ENCODE measurements around the gene PEX13.
A peak's percentile ranks its signal among the peaks of the same experiment; 100 is the strongest.
"Not testable (repeated sequence)": the region's sequence is repeated elsewhere in the genome, so short reads cannot be mapped to it uniquely, and the experiment has no call there.

PEX13 gene, protein sequence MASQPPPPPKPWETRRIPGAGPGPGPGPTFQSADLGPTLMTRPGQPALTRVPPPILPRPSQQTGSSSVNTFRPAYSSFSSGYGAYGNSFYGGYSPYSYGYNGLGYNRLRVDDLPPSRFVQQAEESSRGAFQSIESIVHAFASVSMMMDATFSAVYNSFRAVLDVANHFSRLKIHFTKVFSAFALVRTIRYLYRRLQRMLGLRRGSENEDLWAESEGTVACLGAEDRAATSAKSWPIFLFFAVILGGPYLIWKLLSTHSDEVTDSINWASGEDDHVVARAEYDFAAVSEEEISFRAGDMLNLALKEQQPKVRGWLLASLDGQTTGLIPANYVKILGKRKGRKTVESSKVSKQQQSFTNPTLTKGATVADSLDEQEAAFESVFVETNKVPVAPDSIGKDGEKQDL

DNA sequence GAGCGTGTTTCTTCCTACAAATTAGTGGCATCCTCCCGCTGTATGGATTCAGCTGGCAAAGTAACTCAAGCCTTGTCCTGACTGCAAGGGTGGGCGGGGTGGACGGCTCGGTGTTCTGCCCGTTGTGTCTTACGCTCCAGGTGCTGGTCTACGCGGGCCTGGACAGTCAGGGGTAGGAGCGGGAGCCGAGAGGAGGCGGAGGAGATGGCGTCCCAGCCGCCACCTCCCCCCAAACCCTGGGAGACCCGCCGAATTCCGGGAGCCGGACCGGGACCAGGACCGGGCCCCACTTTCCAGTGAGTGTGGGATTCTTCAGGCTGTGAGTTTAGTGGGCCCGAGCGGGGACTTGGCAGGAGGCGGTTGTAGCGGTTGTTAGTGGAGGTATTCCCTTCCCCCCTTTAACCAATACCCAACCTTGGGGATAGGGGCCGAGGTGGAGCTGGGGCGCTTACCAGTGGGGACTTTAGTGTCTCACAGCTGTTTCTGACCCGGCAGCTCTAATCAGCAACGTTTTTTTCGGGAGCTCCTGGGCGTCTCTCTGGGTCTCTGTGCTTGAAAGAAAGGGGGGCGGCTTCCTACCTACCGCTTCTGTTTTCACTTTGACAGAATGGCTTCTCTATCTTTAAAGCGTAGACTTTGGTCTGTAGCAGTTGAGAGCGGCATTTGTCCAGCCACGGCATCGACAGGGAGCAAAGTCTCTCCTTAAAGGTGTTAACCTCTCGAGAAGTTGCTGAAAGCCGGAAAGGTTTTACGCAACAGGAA lies at the start of gene PEX13, which contains the start of gene PUS10:
Gene PEX13 (plus strand): TSS at position 165 of the 762 bp plus-strand sequence. CDS start 40 bp downstream, at position 205.
Gene PUS10 (minus strand): TSS at position 700 of the 762 bp plus-strand sequence. CDS start 6,365 bp downstream, outside the sequence.
- DNase-seq = peak; percentile 58 to 67

DNA sequence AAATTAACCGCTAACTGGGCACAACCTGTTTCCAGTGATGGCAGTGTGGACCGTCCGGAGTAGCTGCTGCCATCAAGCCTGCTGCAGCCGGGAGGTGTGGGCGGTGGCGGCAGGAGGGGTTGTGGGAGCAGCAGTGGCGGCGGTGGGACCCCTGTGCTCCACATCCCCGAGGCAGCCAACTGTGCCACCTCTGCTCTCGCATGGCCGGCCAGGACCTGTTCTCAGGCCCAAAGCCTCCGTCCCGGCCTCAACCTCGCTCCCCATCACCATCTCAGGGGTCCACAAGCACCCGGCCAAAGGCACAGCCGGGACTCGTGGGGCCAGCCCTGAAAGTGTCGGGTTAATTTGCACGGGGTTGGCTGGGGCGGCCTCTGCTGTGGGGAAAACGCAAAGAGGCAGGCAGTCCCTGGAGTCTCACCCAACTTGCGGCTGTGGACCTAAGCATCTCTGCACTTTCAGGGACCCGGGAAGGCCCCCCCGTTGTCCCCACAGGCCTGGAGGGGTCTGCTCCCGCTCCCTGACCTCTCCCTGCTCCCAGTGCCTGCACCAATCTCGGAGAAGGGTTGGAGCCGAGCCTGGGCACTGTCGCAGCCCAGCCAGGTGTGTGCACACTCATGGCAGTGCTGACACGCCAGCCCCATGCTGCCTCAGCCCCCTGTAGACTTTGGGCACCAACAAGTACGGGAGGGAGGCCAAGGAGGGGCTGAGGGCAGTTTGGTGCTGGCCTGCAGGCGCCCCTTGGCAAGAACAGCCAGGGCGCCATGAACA lies 44.4 kb upstream of the PEX13 start:
- DNase-seq = no peak

DNA sequence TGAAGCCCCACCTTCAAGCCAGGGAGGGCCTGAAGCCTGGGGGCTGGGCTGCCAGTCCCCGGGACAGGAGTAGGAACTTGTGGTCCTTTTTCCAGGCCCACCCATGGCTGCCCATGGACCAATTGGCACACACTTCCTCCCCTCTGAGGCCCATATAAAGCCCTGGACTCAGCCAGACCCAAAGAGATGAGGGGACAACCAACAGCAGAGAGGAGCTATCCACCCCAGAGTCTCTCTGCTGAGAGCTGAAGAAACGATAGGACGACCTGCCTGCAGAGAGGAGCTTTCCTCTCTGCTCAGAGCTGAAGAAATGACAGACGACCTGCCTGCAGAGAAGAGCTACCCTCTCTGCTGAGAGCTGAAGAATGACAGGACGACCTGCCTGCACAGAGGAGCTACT lies 43.8 kb upstream of the PEX13 start:
- no peak for DNase-seq

DNA sequence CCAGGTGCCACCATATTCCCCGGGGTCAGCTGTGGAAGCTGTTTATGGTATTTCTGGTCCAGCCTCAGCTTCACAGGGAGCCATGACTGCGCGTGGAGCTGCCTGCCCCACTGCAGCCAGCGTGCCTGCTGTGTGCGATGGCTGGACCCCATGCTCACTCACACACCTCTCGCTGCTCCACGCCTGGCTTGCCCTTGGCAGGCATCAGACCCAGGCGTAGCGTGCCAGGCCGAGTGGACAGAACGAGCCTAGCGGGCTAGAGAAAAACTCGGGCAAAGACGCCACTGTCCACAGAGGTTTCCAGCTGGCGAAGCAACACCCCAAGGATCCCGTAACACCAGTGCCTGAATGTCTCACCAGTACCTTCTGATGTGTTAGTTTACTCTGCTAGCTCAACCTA lies 42.9 kb upstream of the PEX13 start:
- no peak for DNase-seq

DNA sequence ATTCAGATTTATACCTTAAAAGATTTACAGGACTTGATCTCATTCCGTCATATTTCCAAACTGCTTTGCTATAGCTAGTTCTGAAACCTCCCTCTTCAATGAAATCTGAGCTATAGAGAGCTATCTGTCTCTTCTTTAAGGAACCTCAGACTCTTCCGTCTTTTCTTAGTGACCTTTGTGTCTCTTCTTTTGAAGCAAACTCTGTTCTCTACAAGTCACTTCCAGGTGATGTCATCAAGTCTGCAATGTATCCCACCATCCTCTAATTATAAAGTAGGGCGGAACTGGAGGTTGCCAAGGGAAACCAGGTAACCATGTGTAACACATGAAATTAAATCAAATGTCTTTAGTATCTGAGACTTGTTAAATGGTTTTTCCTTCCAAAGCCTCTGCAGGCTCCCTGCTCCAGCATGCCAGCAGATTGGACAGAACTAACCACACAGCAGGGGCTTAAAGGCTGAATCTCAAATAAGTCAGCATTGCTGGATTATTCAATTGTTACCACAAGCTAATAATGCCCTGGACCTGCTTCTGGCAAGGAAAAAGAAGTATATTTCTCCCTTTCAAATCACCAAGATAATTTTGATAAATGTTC lies 41.2 kb upstream of the PEX13 start:
- DNase-seq = no peak

DNA sequence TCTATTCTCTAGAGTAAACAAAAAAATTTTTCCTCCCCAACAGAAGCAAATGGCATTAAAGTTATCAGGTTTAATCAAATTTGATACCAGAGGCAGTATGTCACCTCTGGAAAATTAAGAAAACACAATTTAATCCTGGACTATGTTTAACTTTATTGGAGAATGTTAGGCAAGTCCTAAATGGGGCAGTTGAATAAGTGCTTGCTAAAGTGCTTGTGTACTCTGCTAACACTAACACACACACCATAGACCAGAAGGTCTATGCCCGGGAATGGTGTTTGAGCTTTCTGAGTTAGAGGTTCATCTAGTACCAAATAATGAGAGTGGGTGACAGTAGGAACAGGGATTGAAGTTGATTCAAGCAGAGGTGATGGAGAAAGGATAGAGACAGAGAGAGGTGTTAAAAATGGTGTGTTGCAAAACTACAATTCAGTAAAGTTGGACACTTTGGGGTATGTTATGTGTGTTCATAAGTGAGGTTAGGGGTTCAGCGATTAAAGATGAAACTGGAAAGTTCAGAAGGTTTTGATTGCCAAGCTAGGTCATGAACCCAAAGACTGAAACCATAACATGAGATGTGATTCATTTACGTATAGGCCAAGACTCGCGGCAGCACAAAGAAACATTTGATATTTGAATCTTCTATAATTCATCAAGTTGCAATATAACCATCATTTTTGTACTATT lies 40.5 kb upstream of the PEX13 start:
- no peak for DNase-seq

DNA sequence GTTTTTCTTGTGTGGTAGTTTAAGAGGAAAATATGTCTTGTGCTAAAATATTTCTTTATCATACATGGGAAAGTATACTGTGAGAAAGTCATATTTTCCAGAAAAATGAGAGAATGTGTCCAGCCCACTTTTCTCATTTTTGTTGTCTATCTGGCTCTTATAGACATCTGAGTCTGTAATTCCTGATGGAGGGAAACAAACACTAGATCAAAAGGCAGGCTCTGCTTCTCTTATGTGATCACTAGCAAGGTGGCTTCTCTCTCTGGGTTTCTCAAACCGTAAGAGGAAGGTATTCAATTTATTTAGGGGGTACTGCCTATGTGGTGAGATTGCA lies 40.0 kb upstream of the PEX13 start:
- no peak for DNase-seq

DNA sequence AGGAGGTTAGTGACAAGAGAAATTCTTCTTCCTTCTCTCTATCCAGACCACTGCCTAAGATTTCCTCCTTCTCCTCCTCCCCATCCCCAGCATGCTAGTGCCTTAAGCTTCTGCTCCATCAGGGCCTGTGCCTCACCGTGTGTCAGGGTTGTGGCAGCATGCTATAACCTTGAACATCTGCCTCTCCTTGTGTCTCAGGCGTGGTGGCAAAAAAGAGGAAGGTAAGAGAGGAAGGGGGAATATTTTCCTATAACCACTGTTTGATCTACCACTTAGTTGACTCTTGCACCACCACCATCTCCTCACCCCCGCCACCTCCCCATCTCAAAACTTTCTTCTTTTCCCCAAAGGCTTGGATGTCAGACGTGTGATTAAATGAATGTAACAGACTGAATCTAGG lies 38.3 kb upstream of the PEX13 start:
- no peak for DNase-seq

DNA sequence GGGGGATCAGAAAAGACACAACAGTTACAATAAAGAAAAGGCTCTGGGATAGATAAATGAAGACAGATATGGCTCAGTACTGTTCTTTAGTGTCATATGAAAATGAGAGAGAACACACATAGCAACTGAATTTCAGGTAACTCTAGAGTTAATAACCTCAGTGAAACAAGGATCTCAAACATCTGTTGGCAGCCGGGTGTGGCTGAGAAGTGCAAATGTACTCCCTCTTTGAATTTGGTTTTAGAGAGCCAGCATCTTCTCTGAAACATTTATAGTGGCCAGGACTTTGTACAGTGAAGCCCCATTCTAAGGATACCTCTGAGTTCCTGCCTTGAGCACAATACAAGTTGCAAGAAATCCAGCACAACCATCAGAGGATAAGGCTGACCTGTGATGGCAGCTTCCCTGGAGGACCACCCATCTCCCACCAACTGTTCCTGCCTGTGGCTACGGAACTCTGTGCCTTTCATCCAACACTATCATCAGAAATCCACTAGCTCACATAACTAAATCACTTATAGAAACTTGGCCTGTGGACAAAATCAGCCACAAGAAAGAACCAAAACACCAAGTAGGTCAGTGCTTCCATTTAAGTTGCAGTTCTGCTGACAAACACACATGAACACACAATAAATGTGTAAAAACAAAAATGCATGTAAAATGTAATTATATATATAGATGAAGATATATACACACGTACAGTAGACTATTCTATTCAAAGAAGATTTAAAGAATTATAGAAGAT lies 37.3 kb upstream of the PEX13 start:
- no peak for DNase-seq

DNA sequence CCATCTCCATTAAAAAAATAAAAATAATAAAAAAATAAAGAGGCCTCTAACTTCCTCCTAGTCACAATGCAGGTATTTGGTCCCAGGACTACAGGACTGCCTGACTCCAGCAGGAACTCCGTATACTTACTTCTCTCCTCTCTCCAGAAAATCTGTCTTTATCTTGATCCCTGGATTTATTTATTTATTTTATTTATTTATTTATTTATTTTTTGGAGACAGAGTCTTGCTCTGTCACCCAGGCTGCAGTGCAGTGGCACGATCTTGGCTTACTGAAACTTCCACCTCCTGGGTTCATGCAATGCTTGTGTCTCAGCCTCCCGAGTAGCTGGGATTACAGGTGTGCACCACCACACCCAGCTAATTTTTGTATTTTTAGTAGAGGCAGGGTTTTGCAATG lies 35.5 kb upstream of the PEX13 start:
- not testable (repeated sequence) for DNase-seq

DNA sequence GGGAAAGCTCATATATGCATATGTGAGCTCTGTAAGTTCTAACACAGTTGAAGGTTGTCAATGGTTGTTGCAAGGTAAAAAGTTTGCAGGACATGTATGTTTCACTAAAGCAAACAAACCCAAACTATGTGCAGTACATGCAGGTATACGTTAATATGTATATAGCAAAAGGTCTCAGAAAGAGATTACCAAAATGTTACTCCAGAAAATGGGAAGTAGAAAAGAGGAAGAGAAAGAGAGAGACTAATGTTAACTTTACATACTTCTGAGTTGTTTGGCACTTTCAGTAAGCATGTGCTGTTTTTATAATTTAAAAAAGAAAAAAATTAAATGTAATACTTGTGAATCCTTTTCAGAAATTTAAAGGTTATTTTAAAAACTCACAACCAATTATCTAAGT lies 32.8 kb upstream of the PEX13 start:
- DNase-seq = no peak

DNA sequence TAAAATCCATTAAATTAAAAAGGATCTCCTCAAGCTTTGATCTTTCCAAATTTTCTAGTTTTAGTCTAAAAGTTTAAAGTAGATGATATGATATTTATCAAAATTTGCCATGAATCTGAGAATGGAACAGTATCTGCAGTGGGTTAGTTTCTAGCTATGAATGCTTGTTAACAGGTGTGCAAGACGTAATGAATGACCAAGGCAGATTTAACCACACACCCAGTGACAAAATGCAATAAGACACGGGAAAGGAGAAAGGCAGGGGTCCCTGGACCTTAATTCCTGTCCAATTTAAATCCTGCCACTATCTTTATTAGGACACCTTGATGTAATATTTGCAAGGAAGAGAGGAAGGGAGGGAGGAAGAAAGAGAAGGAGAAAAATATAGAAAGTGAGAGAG lies 30.5 kb upstream of the PEX13 start:
- DNase-seq = no peak

DNA sequence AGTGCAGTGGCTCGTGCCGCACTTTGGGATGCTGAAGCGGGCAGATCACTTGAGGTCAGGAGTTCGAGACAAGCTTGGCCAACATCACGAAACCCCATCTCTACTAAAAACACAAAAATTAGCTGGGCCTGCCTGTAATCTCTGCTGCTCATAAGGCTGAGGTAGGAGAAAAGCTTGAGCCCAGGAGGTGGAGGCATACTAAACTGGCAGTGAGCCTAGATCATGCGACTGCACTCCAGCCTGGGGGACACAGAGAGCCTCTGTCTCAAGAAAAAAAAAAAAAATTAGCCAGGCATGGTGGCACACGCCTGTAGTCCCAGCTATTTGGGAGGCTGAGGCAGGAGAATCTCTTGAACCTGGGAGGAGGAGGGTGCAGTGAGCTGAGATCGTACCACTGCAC lies 29.9 kb upstream of the PEX13 start:
- not testable (repeated sequence) for DNase-seq

DNA sequence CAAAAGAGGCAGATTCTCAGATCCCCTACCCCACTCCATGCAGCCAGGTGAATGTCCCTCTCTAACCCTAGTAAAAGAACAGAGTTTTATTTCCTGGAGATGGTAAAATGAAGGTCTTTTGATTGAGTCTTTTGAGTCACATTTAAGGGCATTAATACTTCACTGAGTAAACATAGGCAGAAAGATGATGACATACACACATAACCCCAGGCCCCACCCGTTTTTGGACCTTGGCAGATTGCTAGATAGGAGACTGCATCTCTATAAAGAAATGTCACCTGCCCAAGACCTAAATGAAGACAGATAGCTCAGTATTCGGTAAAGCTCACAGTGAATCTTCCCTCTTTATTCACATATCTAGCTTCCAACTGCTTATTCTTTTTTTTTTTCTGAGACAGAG lies 28.3 kb upstream of the PEX13 start:
- DNase-seq = no peak

DNA sequence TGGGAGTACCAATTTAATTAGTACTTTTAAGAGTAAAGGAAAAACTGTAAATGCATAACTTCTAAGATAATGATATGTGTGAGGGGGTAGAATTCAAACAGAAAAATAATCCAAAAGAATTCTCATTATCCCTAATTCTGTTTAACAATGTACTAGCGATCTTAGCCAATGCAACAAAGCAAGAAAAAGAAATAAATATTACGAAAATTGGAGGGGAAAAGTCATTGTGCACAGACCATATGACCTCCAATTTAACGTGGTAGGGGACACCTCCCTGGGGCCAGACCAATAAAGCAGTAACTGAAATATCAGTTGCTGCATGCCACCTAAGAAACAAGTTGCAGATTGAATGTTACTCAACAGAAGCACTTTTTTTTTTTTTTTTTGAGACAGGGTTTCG lies 25.9 kb upstream of the PEX13 start:
- DNase-seq = no peak

DNA sequence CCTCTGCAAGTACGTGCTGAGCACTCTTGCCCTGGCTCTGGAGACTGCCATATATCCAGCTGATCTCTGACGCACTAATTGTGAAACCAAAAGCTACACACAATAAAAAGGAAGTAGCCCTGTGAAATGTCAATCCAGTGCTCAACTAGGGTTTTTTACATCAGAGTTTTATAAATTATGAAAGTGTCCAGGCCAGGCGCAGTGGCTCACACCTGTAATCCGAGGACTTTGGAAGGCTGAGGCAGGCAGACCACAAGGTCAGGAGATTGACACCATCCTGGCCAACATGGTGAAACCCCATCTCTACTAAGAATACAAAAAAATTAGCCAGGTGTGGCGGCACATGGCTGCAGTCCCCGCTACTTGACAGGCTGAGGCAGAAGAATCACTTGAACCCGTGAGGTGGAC lies 24.5 kb upstream of the PEX13 start:
- DNase-seq = peak in 1 of 2 donors; percentile 20

DNA sequence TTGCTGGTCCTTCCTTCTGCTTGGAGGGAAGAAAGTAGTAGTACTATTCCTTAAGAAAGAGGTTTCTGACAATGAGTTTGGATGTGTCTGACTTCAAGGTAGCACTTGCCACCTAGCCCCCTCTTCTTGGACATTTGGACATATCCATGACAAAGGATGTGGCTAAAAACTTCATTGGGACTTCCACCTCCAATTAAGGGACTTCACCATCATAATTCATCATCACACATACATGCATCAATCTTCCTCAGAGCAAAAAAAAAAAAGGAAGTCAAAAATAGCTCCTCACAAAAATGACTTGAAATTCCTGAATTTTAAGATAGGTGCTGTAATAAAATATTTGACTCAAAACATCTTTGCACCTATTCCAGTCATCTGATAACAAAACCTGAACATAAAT lies 23.4 kb upstream of the PEX13 start:
- no peak for DNase-seq

DNA sequence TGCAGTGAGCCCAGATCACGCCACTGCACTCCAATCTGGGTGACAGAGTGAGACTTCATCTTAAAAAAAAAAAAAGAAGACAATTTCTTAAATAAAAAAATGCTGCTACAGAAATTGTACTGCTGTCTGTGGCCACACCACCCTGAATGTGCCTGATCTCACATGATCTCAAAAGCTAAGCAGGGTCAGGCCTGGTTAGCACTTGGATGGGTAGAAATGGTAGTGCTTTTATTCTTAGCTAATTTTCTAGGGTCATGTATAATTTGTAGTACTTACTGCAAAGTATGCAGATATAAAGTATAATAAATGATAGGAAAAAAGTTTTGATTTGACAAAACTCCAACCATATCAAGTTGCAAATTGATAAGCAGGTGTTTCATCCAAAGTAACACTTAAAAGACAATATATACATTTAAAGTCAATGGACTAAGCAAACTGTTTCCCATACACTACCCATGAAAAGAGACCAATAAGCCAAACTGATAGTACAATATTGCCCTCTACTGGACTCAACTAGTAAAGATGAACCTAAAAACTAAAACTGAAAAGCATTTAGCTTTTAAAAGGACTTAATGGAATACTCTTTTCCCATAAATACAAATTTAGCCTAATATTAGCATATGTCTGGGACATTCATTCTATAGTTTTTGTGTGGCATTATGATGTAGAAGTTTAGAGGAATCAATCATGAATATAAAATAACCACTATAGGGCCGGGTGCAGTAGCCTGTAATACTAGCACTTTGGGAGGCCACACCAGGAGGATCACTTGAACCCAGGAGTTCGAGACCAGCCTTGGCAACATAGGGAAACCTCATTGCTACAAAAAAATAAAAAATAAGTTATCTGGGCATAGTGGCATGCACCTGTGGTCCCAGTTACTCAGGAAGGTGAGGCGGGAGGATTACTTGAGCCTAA lies 18.6 kb upstream of the PEX13 start:
- DNase-seq = no peak

DNA sequence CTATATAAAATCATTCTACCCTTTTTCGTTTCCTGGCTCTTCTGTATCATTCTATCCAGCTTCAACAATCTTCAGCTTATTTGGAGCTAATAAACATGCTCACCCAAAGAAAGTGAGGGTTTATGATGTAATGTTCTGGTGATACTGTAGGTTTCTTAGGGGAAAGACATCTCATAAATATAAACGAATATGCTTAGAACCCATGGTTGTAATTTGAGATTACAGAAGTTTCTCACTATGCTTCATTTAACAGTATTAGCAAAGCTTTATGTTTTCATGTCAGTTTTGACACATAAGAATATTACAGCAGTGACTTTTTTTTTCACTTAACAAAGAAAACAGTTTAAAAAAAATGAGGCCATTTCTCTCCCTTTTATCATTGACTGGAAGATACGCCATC lies 11.8 kb upstream of the PEX13 start:
- DNase-seq = no peak

DNA sequence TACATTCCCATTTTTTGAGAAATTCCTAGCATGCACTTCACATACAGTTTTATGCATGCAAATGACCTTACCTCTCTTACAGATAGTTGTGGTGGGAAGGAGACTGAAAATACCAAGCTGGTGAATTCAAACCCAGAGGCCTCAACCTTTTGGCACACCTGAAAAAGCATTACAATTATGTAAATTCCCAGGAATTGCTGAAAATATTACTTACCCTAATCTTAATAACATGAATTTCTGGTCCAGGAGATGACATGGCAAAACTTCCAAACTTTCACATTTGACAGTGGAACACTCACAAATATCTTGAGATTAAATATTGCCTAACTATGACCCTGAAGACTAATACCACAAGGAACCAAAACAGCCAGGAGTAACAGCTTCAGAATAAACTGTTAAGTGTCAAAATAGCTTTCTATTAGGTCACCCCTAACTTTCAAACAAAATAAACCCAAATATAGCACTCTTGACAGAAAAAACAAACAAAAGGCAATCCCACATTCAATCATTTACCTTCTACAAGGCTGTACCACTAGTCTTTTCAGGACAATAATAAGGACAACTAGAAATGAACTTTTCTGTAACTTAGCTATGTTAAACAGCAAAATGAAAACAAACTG lies 10.9 kb upstream of the PEX13 start:
- no peak for DNase-seq

All from activated CD4-positive, alpha-beta T cell treated with anti-CD3 and anti-CD28 coated beads for 4 hours (primary cell).